GM18870 (cell line): ENCODE measurements around the gene VPREB1.
"Not testable (repeated sequence)": the region's sequence is repeated elsewhere in the genome, so short reads cannot be mapped to it uniquely, and the experiment has no call there.

Experiments used
- ATAC-seq: cut with Tn5 transposase; IDR thresholded peaks from one replicate; pipeline ENCODE4 v1.9.1; 2021; ENCODE audit warnings: moderate library complexity; ENCODE audit not compliant: unreplicated experiment

VPREB1 gene

DNA sequence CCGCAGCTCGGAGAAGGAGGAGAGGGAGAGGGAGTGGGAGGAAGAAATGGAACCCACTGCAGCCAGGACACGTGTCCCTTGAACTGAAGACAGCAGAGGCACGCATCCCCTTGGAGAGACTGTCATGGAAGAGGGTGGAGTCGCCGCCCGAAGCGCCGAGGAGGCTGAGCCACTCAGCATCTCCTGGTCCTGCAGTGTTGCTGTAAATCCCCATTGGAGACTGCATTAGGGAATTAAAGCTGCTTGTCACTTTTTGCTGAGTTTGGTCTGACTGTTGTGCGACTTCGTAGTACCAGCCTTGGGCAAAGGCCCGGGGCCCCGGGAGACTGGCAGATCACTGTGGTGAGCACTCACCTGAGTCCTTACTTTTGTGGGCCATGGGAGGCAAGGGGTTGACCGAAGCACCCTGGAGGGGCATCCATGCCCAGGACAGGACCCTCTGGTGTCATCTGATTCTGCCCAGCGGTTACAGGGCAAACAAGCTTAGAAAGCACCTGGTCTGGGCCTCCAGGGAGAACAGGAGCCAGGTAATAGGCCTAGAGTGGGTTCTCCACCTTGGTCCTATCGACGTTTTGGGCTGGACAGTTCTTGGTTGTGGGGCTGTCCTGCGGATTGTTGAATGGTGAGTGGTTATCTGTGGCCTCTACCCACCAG, 797 bp downstream of the VPREB1 start:
- no peak for ATAC-seq

DNA sequence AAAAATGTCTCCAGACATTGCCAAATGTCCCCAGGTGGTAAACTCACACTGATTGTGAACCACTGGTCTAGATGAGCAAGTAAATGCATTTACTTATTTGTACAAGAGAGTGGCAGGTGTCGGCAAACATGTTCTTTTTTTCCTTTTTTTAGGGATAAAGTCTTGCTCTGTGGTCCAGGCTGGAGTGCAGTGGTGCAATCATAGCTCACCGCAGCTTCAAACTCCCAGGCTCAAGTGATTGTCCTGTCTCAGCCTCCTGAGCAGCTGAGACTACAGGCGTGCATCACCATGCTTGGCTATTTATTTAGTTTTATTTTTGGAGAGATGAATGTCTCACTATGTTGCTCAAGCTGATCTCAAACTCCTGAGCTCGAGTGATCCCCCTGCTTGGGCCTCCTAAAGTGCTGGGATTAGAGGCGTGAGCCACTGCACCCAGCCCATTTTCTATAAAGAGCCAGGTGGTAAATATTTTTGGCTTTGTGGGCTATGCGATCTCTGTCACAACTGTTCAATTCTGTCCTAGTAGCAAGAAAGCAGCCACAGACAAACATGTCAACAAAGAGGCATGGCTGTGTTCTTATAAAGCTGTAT, 1.4 kb downstream of the VPREB1 start:
- ATAC-seq, result no peak

DNA sequence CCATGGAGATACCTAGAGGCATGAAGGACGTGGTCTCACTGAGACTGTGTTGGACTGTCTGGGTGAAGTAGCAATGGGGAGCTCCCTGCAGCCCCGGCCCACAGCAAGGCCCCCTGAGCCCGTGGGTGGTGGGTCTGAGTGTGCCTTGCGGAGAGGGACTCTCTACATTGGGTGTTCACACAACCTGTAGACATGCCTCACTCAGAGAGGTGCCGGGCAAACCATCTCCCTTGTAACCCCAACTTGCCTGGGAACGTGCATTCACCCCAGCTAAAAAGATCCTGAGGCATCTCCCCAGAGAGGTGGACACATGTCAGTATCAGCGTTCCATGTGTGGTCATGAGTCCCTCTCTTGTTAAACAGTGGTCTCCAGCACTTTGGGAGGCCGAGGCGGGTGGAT, 2.1 kb downstream of the VPREB1 start:
- ATAC-seq, result no peak

DNA sequence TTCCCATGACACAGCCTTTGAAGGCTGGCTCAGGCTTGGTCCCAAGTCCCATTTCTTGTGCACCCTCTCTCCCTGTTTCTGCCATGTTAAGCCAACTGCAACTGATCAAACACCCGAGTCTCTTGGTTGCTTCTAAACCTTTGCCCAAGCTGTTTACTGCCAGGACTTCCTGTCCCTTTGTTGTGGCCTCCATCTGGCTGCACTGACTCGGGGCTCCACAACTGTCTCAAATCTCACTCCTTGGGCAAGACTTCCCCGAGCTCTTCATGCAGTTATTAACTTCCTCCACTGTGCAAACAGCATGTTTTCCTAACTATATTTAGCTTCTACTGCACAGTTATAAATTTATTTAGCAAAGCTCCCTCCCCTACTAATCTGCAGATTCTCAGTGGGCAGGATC, 4.3 kb downstream of the VPREB1 start:
- ATAC-seq, result no peak

DNA sequence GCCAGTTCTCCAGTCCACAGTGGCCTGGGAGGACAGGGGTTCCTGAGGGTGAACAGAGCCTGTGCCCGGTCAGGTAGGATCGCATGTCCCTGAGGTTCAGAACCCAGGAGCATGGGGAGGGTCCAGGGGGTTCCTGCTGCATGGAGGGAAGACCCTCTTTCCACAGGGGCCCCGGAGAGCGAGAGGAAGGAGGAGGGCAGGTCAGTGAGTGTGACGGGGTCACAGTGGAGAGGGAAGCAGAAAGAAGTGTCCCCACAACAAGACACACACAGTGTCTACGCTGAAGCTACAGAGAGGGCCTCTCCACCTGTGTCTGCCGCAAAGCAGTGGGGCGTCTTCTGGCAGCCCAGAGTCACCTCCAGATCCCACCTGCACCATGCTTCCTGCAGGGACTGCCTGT, 6.1 kb downstream of the VPREB1 start:
- ATAC-seq, result not testable (repeated sequence)

GRCh38 chr22:22256133-22256532, 11.5 kb downstream of the VPREB1 start:
- ATAC-seq, result not testable (repeated sequence)

GRCh38 chr22:22258597-22259415, 14.2 kb downstream of the VPREB1 start:
- not testable (repeated sequence) for ATAC-seq

- ATAC-seq, result not testable (repeated sequence)
Observed at GRCh38 chr22:22260169-22260568, 15.6 kb downstream of the VPREB1 start.

DNA sequence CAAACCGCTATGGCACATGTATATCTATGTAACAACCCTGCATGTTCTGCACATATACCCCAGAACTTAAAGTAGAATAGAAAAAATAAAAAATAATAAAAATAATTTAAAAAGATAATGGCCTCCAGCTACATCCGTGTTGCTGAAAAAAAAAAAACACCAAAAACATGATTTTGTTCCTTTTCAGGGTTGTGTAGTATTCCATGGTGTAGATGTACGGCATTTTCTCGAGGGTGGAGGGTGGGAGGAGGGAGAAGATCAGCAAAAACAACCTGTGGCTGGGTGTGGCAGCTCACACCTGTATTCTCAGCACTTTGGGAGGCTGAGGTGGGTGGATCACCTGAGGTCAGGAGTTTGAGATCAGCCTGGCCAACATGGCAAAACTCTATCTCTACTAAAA, 16.0 kb downstream of the VPREB1 start:
- ATAC-seq, result not testable (repeated sequence)

- ATAC-seq, result not testable (repeated sequence)
Observed at GRCh38 chr22:22262332-22263074, 17.9 kb downstream of the VPREB1 start.

- not testable (repeated sequence) for ATAC-seq
Observed at GRCh38 chr22:22263823-22264222, 19.2 kb downstream of the VPREB1 start.

GRCh38 chr22:22270036-22270676, 25.6 kb downstream of the VPREB1 start:
- ATAC-seq, result not testable (repeated sequence)

GRCh38 chr22:22277423-22277822, 32.8 kb downstream of the VPREB1 start:
- ATAC-seq, result not testable (repeated sequence)

DNA sequence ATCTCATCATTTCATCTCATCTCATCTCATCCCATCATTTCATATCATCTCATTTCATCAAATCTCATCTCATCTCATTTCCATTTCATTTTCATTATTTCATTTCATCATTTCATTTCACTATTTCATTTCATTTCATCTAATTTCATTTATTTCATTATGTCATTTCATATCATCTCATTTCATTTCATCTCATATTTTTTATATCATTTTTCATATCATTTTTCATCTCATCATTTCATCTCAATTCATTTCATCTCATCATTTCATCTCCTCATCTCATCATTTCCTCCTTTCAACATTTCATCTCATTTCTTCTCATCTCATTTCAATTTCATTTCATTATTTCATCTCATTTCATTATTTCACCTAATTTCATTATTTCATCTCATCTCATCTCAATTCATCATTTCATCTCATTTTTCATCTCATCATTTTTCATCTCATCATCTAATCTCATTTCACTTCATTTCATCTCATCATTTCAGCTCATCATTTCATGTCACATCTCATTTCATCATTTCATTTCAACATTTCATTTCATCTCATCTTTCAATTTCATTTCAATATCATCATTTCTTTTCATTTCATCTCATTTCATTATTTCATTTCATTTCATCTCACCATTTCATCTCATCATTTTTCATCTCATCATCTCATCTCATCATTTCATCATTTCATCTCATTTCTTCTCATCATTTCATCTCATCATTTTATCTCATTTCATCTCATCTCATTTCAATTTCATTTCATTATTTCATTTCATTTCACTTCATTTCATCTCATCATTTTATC, 40.6 kb downstream of the VPREB1 start:
- ATAC-seq, result not testable (repeated sequence)

DNA sequence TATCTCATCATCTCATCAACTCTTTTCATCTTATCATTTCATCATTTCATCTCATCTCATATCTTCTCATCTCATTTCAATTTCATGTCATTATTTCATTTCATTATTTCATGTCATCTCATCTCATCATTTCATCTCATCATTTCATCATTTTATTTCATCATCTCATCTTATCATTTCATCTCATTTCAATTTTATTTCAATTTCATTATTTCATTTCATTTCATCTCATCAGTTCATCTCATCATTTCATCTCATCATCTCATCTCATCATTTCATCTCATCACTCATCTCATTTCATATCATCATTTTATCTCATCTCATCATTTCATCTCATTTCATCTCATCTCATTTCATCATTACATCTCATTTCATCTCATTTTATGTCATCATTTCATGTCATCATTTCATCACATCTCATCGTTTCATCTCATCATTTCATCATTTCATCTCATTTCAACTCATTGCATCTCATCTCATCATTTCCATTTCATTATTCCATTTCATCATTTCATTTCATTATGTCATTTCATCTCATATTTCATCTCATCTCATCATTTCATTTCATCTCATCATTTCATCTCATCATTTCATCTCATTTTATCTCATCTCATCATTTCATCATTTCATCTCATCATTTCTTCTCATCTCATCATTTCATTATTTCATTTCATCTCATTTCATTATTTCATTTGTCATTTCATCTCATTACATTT, 42.0 kb downstream of the VPREB1 start:
- not testable (repeated sequence) for ATAC-seq

- ATAC-seq, result not testable (repeated sequence)
Observed at GRCh38 chr22:22287106-22287626, 42.6 kb downstream of the VPREB1 start.

DNA sequence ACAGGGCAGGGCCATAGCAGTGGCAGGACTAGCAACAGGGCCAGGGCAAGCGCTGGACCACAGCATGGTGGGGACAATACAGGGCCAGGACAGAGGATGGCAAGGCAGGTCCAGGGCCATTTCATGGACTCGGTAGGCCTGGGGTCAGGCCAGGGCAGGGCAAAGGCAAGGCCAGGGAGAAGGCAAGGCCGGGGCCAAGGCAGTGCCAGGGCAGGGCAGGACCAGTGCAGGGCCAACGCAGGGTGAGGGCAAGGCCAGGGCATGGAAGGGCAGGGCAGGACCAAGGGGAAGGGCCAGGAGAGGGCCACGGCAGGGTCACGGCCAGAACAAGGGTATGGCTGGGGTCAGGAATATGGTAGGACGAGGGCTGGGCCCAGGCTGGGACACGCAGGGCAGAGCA, 45.1 kb downstream of the VPREB1 start:
- not testable (repeated sequence) for ATAC-seq

GRCh38 chr22:22291129-22291806, 46.7 kb downstream of the VPREB1 start:
- ATAC-seq, result not testable (repeated sequence)
